Thyroid gland (tissue), 4 donors: ENCODE measurements around the gene ULBP2.

Experiments
- POLR2A ChIP-seq, 2 donors: fragments of 450-650 bp; IDR thresholded peaks; one replicate each; pipeline ENCODE4 v1.6.1; 2017; ENCODE audit warnings: antibody characterized with exemption in 2 of 2, mild to moderate bottlenecking in 2 of 2, moderate library complexity in 1 of 2
- TF ChIP-seq, protein P1 (sequence below), 6 experiments: fragments of 200-600 bp in 3 of 6; fragments of 450-650 bp in 3 of 6; sonication (generic) in 3 of 6; IDR thresholded peaks; one replicate each; pipeline ENCODE4 v1.5.1; 2016 to 2019; ENCODE audit warnings: antibody characterized with exemption in 6 of 6, mild to moderate bottlenecking in 2 of 6, inconsistent platforms in 1 of 6, moderate library complexity in 1 of 6

DNA sequence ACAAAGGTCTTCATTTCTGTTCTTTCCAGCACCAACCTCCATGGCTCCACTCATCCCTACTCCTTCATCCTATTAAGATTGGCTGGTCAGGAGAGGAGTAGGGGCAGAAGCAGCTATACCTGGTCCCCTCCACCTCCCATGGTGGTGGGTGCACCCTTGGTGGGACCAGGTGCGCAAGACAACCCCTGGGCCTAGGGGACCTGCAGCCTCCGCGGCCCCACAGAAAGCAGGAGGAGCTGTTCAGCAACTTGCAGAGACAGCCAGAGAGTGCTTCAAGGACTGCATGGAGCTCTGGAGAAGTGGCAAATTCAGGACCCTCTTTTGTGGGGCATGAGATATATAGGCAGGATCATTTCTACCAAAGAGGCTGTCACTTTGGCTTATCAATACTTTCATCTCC is 9.8 kb downstream of the ULBP2 start:
- TF ChIP-seq POLR2A (IDR thresholded peaks at IDR 0.05): no peak
- TF ChIP-seq, protein P1, sequence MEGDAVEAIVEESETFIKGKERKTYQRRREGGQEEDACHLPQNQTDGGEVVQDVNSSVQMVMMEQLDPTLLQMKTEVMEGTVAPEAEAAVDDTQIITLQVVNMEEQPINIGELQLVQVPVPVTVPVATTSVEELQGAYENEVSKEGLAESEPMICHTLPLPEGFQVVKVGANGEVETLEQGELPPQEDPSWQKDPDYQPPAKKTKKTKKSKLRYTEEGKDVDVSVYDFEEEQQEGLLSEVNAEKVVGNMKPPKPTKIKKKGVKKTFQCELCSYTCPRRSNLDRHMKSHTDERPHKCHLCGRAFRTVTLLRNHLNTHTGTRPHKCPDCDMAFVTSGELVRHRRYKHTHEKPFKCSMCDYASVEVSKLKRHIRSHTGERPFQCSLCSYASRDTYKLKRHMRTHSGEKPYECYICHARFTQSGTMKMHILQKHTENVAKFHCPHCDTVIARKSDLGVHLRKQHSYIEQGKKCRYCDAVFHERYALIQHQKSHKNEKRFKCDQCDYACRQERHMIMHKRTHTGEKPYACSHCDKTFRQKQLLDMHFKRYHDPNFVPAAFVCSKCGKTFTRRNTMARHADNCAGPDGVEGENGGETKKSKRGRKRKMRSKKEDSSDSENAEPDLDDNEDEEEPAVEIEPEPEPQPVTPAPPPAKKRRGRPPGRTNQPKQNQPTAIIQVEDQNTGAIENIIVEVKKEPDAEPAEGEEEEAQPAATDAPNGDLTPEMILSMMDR (IDR thresholded peaks at IDR 0.05): no peak
